Tibial nerve (tissue), 4 donors: ENCODE measurements around the gene LSM7. TPM values are rescaled to one million over a fixed set of nuclear protein-coding genes. Genes with fewer than 3 reads are reported as not detected.

ENCODE experiments used
- DNase-seq, 2 donors: peaks; one replicate each; pipeline ENCODE4 v3.0.0-alpha.2; 2019; ENCODE audit warnings: low spot score in 2 of 2
- H3K27ac ChIP-seq, 4 donors: fragments of 200-600 bp; sonication (generic) in 3 of 4; one replicate each; pipeline ENCODE4 v1.5.1; 2017 to 2019; ENCODE audit warnings: mild to moderate bottlenecking in 1 of 4
- H3K27me3 ChIP-seq, 2 donors: fragments of 200-600 bp; sonication (generic) in 1 of 2; one replicate each; pipeline versions ENCODE4 v1.5.1 to v1.6.0; 2017 to 2019
- H3K36me3 ChIP-seq, 3 donors: fragments of 200-600 bp; sonication (generic); one replicate each; pipeline ENCODE4 v1.5.1; 2018 to 2019
- H3K4me1 ChIP-seq, 4 donors: fragments of 200-600 bp; sonication (generic) in 3 of 4; one replicate each; pipeline ENCODE4 v1.5.1; 2017 to 2019
- H3K4me3 ChIP-seq, 4 donors: fragments of 200-600 bp; sonication (generic) in 3 of 4; one replicate each; pipeline ENCODE4 v1.5.1; 2017 to 2019; ENCODE audit warnings: mild to moderate bottlenecking in 1 of 4, moderate library complexity in 1 of 4
- H3K9me3 ChIP-seq, 4 donors: fragments of 200-600 bp; sonication (generic) in 3 of 4; one replicate each; pipeline ENCODE4 v1.5.1; 2017 to 2019
- CTCF ChIP-seq, 5 experiments: fragments of 200-600 bp in 3 of 5; fragments of 450-650 bp in 2 of 5; sonication (generic) in 3 of 5; IDR thresholded peaks; one replicate each; pipeline ENCODE4 v1.5.1; 2016 to 2019; ENCODE audit warnings: antibody characterized with exemption in 5 of 5, mild to moderate bottlenecking in 3 of 5, moderate library complexity in 2 of 5
- EP300 ChIP-seq, 2 donors: sonication (generic); formaldehyde crosslinking; IDR thresholded peaks; one replicate each; pipeline ENCODE4 v1.6.1; 2017; ENCODE audit warnings: antibody characterized with exemption in 2 of 2, mild to moderate bottlenecking in 1 of 2
- POLR2A ChIP-seq, 2 donors: fragments of 450-650 bp; IDR thresholded peaks; one replicate each; pipeline ENCODE4 v1.6.1; 2017; ENCODE audit warnings: antibody characterized with exemption in 2 of 2, mild to moderate bottlenecking in 2 of 2, moderate library complexity in 2 of 2
- WGBS, 2 donors: methylation state at CpG; one replicate each; pipeline ENCODE4 v1.1.5; 2018; 5-methylcytosine and 5-hydroxymethylcytosine counted together
- total RNA-seq, 4 donors: library from RNA; depleted of rRNA; stranded (reverse); fragments of >200 nt; gene quantifications; one replicate each; pipeline ENCODE4 v1.1.0, GENCODE V29; 2016

The LSM7 gene
- total RNA-seq, 4 donors from 2014 or later, result 54.1 to 167 (median 87.7) TPM

GRCh38 chr19:2372076-2372612 lies 43.8 kb upstream of the LSM7 start:
- Histone ChIP-seq H3K4me1 (no peaks in the 10 kb centered on the region), H3K27ac (no peak overlapping the region), H3K27me3 (peaks cover 0 to 41% of the 10 kb centered on the region in 2 donors), H3K36me3 (no peaks in the 10 kb centered on the region), H3K4me3 (no peak overlapping the region), H3K9me3 (no peaks in the 10 kb centered on the region)
- DNase-seq, result no peak
- 54 to 62% methylated on average over 11 of the region's 11 CpGs for WGBS, 2 donors
- TF ChIP-seq EP300 (IDR thresholded peaks at IDR 0.05), result no peak
- TF ChIP-seq POLR2A (IDR thresholded peaks at IDR 0.05), result no peak
- no peak for TF ChIP-seq CTCF (IDR thresholded peaks at IDR 0.05)

GRCh38 chr19:2371656-2372055 lies 43.3 kb upstream of the LSM7 start:
- no peak for DNase-seq
- no peak overlapping the region for H3K4me3 ChIP-seq
- WGBS, 2 donors, result 75% methylated on average over 16 of the region's 16 CpGs
- H3K36me3 ChIP-seq, result no peaks in the 10 kb centered on the region
- no peak for TF ChIP-seq EP300 (IDR thresholded peaks at IDR 0.05)
- TF ChIP-seq CTCF (IDR thresholded peaks at IDR 0.05), result no peak
- no peak for TF ChIP-seq POLR2A (IDR thresholded peaks at IDR 0.05)
- no peaks in the 10 kb centered on the region for H3K4me1 ChIP-seq
- peaks cover 0 to 46% of the 10 kb centered on the region in 2 donors for H3K27me3 ChIP-seq
- H3K9me3 ChIP-seq, result peaks cover 0 to 3% (median 0%) of the 10 kb centered on the region in 4 donors
- H3K27ac ChIP-seq, result no peak overlapping the region

GRCh38 chr19:2365201-2365970 lies 37.0 kb upstream of the LSM7 start:
- no peak for DNase-seq
- Histone ChIP-seq H3K27ac (no peak overlapping the region), H3K9me3 (peaks cover 0 to 4% (median 0%) of the 10 kb centered on the region in 4 donors), H3K4me1 (peaks cover 0 to 8% (median 0%) of the 10 kb centered on the region in 4 donors), H3K4me3 (no peak overlapping the region), H3K27me3 (peaks cover 0 to 82% of the 10 kb centered on the region in 2 donors), H3K36me3 (no peaks in the 10 kb centered on the region)
- WGBS, 2 donors, result 46 to 49% methylated on average over 10 of the region's 10 CpGs
- no peak for TF ChIP-seq CTCF (IDR thresholded peaks at IDR 0.05)

- Histone ChIP-seq H3K27ac (no peak overlapping the region), H3K4me1 (peaks cover 0 to 13% (median 0%) of the 10 kb centered on the region in 4 donors), H3K9me3 (peaks cover 0 to 4% (median 0%) of the 10 kb centered on the region in 4 donors), H3K4me3 (no peak overlapping the region), H3K36me3 (no peaks in the 10 kb centered on the region), H3K27me3 (peaks cover 0 to 74% of the 10 kb centered on the region in 2 donors)
- no peak for DNase-seq
- 69 to 72% methylated on average over 12 to 17 of the region's 17 CpGs for WGBS, 2 donors
- TF ChIP-seq CTCF (IDR thresholded peaks at IDR 0.05), result no peak
- no peak for TF ChIP-seq EP300 (IDR thresholded peaks at IDR 0.05)
- no peak for TF ChIP-seq POLR2A (IDR thresholded peaks at IDR 0.05)
Measured at GRCh38 chr19:2363419-2363818, 35.0 kb upstream of the LSM7 start.

GRCh38 chr19:2362970-2363300 lies 34.5 kb upstream of the LSM7 start:
- Histone ChIP-seq H3K36me3 (no peaks in the 10 kb centered on the region), H3K4me3 (no peak overlapping the region), H3K27ac (no peak overlapping the region), H3K27me3 (peaks cover 0 to 74% of the 10 kb centered on the region in 2 donors), H3K9me3 (peaks cover 0 to 4% (median 0%) of the 10 kb centered on the region in 4 donors), H3K4me1 (peaks cover 0 to 13% (median 0%) of the 10 kb centered on the region in 4 donors)
- TF ChIP-seq EP300 (IDR thresholded peaks at IDR 0.05) (no peak), CTCF (IDR thresholded peaks at IDR 0.05) (no peak), POLR2A (IDR thresholded peaks at IDR 0.05) (no peak)
- WGBS, 2 donors, result 76 to 83% methylated on average over 15 of the region's 15 CpGs
- no peak for DNase-seq
